Ishikawa (cell line): ENCODE measurements around the gene SRRM2.

Experiments used
- CREB1 ChIP-seq: IDR thresholded peaks from 2 replicates; pipeline ENCODE4 v1.6.1; 2012; ENCODE audit warnings: low read depth
- EGR1 ChIP-seq: IDR thresholded peaks from 2 replicates; pipeline ENCODE4 v1.6.1; 2012
- EP300 ChIP-seq: IDR thresholded peaks from 2 replicates; pipeline ENCODE4 v1.6.1; 2012; ENCODE audit warnings: borderline replicate concordance
- NFIC ChIP-seq: IDR thresholded peaks from 2 replicates; pipeline ENCODE4 v1.6.1; 2012
- RAD21 ChIP-seq: IDR thresholded peaks from 2 replicates; pipeline ENCODE4 v1.6.1; 2012; ENCODE audit warnings: low read depth
- TAF1 ChIP-seq: IDR thresholded peaks from 2 replicates; pipeline ENCODE4 v1.6.1; 2012; ENCODE audit warnings: low read depth, mild to moderate bottlenecking
- TCF12 ChIP-seq: IDR thresholded peaks from 2 replicates; pipeline ENCODE4 v1.6.1; 2012; ENCODE audit warnings: low read depth
- TEAD4 ChIP-seq: IDR thresholded peaks from 2 replicates; pipeline ENCODE4 v1.6.1; 2012
- YY1 ChIP-seq: IDR thresholded peaks from 2 replicates; pipeline ENCODE4 v1.6.1; 2012; ENCODE audit warnings: low read depth
- ZBTB7A ChIP-seq: IDR thresholded peaks from 2 replicates; pipeline ENCODE4 v1.6.1; 2012; ENCODE audit warnings: low read depth
- TF ChIP-seq, protein P1 (sequence below): IDR thresholded peaks from 2 replicates; pipeline ENCODE4 v1.6.1; 2012; ENCODE audit warnings: low read depth, mild to moderate bottlenecking
- TF ChIP-seq, protein P2 (sequence below): IDR thresholded peaks from 2 replicates; pipeline ENCODE4 v1.6.1; 2012

DNA sequence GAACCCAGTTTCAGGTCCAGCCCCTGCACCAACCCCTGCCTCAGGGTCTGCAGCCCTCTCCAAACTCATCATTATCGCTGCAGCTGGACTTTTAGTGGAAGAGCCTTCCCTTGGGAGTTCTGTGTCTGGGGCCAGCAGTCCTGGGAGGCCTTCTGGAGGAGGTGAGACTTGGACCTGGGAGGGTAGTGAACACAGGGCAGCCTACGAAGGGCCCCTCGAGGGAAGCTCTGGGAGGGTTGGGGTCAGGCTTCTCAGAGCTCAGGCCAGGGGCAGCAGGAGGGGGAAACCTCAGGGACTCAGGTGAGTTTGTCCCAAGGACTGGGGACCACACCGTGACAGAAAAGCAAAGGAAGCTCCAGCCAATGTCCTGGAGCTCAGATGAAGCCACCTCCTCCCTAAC, 11.3 kb upstream of the SRRM2 start:
- TF ChIP-seq EP300, result no peak
- no peak for TF ChIP-seq RAD21
- no peak for TF ChIP-seq TAF1
- TF ChIP-seq, protein P1, sequence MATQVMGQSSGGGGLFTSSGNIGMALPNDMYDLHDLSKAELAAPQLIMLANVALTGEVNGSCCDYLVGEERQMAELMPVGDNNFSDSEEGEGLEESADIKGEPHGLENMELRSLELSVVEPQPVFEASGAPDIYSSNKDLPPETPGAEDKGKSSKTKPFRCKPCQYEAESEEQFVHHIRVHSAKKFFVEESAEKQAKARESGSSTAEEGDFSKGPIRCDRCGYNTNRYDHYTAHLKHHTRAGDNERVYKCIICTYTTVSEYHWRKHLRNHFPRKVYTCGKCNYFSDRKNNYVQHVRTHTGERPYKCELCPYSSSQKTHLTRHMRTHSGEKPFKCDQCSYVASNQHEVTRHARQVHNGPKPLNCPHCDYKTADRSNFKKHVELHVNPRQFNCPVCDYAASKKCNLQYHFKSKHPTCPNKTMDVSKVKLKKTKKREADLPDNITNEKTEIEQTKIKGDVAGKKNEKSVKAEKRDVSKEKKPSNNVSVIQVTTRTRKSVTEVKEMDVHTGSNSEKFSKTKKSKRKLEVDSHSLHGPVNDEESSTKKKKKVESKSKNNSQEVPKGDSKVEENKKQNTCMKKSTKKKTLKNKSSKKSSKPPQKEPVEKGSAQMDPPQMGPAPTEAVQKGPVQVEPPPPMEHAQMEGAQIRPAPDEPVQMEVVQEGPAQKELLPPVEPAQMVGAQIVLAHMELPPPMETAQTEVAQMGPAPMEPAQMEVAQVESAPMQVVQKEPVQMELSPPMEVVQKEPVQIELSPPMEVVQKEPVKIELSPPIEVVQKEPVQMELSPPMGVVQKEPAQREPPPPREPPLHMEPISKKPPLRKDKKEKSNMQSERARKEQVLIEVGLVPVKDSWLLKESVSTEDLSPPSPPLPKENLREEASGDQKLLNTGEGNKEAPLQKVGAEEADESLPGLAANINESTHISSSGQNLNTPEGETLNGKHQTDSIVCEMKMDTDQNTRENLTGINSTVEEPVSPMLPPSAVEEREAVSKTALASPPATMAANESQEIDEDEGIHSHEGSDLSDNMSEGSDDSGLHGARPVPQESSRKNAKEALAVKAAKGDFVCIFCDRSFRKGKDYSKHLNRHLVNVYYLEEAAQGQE, result no peak
- TF ChIP-seq NFIC, result no peak
- no peak for TF ChIP-seq TEAD4
- TF ChIP-seq EGR1, result no peak
- TF ChIP-seq CREB1, result no peak
- TF ChIP-seq ZBTB7A, result no peak
- TF ChIP-seq, protein P2, sequence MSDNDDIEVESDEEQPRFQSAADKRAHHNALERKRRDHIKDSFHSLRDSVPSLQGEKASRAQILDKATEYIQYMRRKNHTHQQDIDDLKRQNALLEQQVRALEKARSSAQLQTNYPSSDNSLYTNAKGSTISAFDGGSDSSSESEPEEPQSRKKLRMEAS, result no peak
- no peak for TF ChIP-seq YY1
- TF ChIP-seq TCF12, result no peak
